ENCODE results near the gene MLLT3. TPM values are rescaled to one million over a fixed set of nuclear protein-coding genes. Genes with fewer than 3 reads are reported as not detected.

MLLT3 gene
- total RNA-seq, 3 donors from 2014 or later (not counting 1 experiment from before 2014, with no cell fraction given) = 24.3 to 26.6 (median 25.2) TPM

GRCh38 chr9:20558566-20559016 lies 63.7 kb downstream of the MLLT3 start:
- no peaks in the 10 kb centered on the region for H3K36me3 Mint-ChIP-seq
- H3K36me3 ChIP-seq (ENCODE audit: control insufficient read depth, insufficient read depth, low read length) = no peaks in the 10 kb centered on the region
- ATAC-seq (no peak), DNase-seq (no peak)
- no peaks in the 10 kb centered on the region for H3K9me3 ChIP-seq (ENCODE audit: control insufficient read depth, insufficient read depth, low read length)
- no peaks in the 10 kb centered on the region for H3K9me3 Mint-ChIP-seq
- H3K4me1 ChIP-seq (ENCODE audit: control insufficient read depth, insufficient read depth, low read length) = no peaks in the 10 kb centered on the region
- 83% methylated on average over 2 of the region's 2 CpGs for WGBS (ENCODE audit: insufficient coverage)
- peaks cover 59 to 66% of the 10 kb centered on the region in 2 donors for H3K4me1 Mint-ChIP-seq
- no peak overlapping the region for H3K4me3 Mint-ChIP-seq
- intact Hi-C loops (cut with micrococcal nuclease) = no loop called here
- no peak for TF ChIP-seq CTCF (IDR thresholded peaks at IDR 0.05)
- H3K27me3 Mint-ChIP-seq (ENCODE audit: low read depth in 2 of 2) = no peaks in the 10 kb centered on the region
- H3K27me3 ChIP-seq (ENCODE audit: control insufficient read depth, insufficient read depth, low read length) = no peaks in the 10 kb centered on the region
- H3K4me3 ChIP-seq (ENCODE audit: low read length) = no peak overlapping the region
- no peak overlapping the region for H3K27ac Mint-ChIP-seq
- no peak overlapping the region for H3K27ac ChIP-seq (ENCODE audit: low read length)

GRCh38 chr9:20557890-20558565 lies 64.3 kb downstream of the MLLT3 start:
- TF ChIP-seq CTCF (IDR thresholded peaks at IDR 0.05) = no peak
- WGBS (ENCODE audit: insufficient coverage) = 67% methylated on average over 4 of the region's 5 CpGs
- H3K4me1 ChIP-seq (ENCODE audit: control insufficient read depth, insufficient read depth, low read length) = peaks cover 3% of the 10 kb centered on the region

GRCh38 chr9:20557285-20557684 lies 65.0 kb downstream of the MLLT3 start:
- no peaks in the 10 kb centered on the region for H3K27me3 Mint-ChIP-seq (ENCODE audit: low read depth in 2 of 2)
- H3K4me3 ChIP-seq (ENCODE audit: low read length) = no peak overlapping the region
- H3K4me1 ChIP-seq (ENCODE audit: control insufficient read depth, insufficient read depth, low read length) = peaks cover 3% of the 10 kb centered on the region
- no peaks in the 10 kb centered on the region for H3K9me3 Mint-ChIP-seq
- ATAC-seq = no peak
- H3K27ac ChIP-seq (ENCODE audit: low read length) = no peak overlapping the region
- no peak overlapping the region for H3K4me3 Mint-ChIP-seq
- no peak for DNase-seq
- WGBS (ENCODE audit: insufficient coverage) = 100% methylated on average over 1 of the region's 1 CpG
- H3K9me3 ChIP-seq (ENCODE audit: control insufficient read depth, insufficient read depth, low read length) = no peaks in the 10 kb centered on the region
- H3K27me3 ChIP-seq (ENCODE audit: control insufficient read depth, insufficient read depth, low read length) = no peaks in the 10 kb centered on the region
- TF ChIP-seq CTCF (IDR thresholded peaks at IDR 0.05) = no peak
- intact Hi-C loops (cut with micrococcal nuclease) = no loop called here
- H3K4me1 Mint-ChIP-seq = peaks cover 54 to 63% of the 10 kb centered on the region in 2 donors
- H3K36me3 ChIP-seq (ENCODE audit: control insufficient read depth, insufficient read depth, low read length) = no peaks in the 10 kb centered on the region
- H3K36me3 Mint-ChIP-seq = no peaks in the 10 kb centered on the region
- H3K27ac Mint-ChIP-seq = no peak overlapping the region

More at GRCh38 chr9:20557890-20558565, 64.3 kb downstream of the MLLT3 start:
- no peaks in the 10 kb centered on the region for H3K36me3 Mint-ChIP-seq
- no peaks in the 10 kb centered on the region for H3K27me3 ChIP-seq (ENCODE audit: control insufficient read depth, insufficient read depth, low read length)
- no peaks in the 10 kb centered on the region for H3K36me3 ChIP-seq (ENCODE audit: control insufficient read depth, insufficient read depth, low read length)
- H3K27ac ChIP-seq (ENCODE audit: low read length) = no peak overlapping the region
- H3K4me3 ChIP-seq (ENCODE audit: low read length) = no peak overlapping the region
- ATAC-seq (no peak), DNase-seq (no peak)
- H3K27me3 Mint-ChIP-seq (ENCODE audit: low read depth in 2 of 2) = no peaks in the 10 kb centered on the region
- no peak overlapping the region for H3K27ac Mint-ChIP-seq
- no peaks in the 10 kb centered on the region for H3K9me3 Mint-ChIP-seq
- H3K4me1 Mint-ChIP-seq = peaks cover 60 to 66% of the 10 kb centered on the region in 2 donors
- H3K4me3 Mint-ChIP-seq = no peak overlapping the region
- H3K9me3 ChIP-seq (ENCODE audit: control insufficient read depth, insufficient read depth, low read length) = no peaks in the 10 kb centered on the region
- intact Hi-C loops (cut with micrococcal nuclease) = no loop called here
